Measurements from ENCODE around the gene NTN1. TPM values are rescaled to one million over a fixed set of nuclear protein-coding genes. Genes with fewer than 3 reads are reported as not detected.

The NTN1 gene
- polyA plus RNA-seq, 1 experiment: 0.06 TPM

DNA sequence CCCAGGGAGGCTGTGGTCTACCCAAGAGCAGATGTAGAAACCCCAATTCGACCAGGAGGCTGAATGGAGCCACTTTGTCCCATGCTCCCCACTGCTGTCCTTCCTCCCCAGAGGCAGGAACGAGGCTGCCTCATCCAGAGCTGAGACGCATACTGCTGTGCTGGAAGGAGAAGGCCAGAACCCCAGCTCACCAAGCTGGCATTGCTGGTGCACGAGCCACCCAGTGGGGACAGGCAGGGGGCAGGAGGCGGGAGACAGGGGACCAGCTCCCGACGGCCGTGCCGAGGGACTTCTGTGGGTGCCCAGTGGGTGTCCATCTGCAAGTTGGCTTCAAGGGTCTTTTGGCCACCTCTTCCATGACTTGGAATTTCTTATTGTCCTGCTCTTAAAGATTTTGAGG, 66.6 kb downstream of the NTN1 start:
- ChIA-PET POLR2A (no interaction called here), CTCF (no interaction called here)
- TF ChIP-seq, protein P1, sequence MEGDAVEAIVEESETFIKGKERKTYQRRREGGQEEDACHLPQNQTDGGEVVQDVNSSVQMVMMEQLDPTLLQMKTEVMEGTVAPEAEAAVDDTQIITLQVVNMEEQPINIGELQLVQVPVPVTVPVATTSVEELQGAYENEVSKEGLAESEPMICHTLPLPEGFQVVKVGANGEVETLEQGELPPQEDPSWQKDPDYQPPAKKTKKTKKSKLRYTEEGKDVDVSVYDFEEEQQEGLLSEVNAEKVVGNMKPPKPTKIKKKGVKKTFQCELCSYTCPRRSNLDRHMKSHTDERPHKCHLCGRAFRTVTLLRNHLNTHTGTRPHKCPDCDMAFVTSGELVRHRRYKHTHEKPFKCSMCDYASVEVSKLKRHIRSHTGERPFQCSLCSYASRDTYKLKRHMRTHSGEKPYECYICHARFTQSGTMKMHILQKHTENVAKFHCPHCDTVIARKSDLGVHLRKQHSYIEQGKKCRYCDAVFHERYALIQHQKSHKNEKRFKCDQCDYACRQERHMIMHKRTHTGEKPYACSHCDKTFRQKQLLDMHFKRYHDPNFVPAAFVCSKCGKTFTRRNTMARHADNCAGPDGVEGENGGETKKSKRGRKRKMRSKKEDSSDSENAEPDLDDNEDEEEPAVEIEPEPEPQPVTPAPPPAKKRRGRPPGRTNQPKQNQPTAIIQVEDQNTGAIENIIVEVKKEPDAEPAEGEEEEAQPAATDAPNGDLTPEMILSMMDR (IDR thresholded peaks at IDR 0.05; ENCODE audit: insufficient read depth, low read depth, low read length): no peak
- Histone ChIP-seq H3K4me3 (ENCODE audit: low read depth, low read length) (no peak overlapping the region), H3K27me3 (ENCODE audit: control insufficient read depth, insufficient read depth, low read length) (no peaks in the 10 kb centered on the region), H3K36me3 (ENCODE audit: control insufficient read depth, insufficient read depth, low read length) (no peaks in the 10 kb centered on the region)
- DNase-seq (ENCODE audit: low read depth): no peak

DNA sequence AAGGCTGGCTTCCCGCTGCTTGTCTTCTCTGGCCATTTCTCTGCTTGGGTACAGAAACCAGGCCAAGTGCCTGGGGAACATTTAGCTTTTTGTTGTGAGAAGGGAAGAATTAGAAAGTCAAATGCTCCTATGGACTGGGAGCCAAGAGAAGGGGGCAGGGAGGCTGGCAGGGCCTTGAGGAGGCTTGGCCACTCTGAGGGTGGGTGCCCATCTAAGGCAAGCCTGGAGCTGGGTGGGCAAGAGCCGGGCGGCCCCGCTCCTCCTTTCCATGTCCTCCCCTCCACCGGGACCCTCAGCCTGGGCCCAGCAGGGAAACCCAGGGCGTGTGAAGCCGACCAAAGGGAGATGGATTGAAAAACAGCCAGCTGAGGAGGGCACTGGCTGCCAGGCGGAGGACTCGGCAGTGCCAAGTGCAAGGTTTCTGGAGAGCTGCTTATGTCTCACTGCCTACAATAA, 69.4 kb downstream of the NTN1 start:
- Histone ChIP-seq H3K4me3 (ENCODE audit: low read depth, low read length) (no peak overlapping the region), H3K36me3 (ENCODE audit: control insufficient read depth, insufficient read depth, low read length) (no peaks in the 10 kb centered on the region), H3K27me3 (ENCODE audit: control insufficient read depth, insufficient read depth, low read length) (no peaks in the 10 kb centered on the region)
- TF ChIP-seq, protein P1 (IDR thresholded peaks at IDR 0.05; ENCODE audit: insufficient read depth, low read depth, low read length): no peak
- CTCF ChIA-PET: interaction anchor here (0.6 kb wide), 1 partner anchor 20 kb away, joined by 3 read pairs; no protein-coding TSS in a partner anchor
- no peak for DNase-seq (ENCODE audit: low read depth)
- POLR2A ChIA-PET: interaction anchor here (0.6 kb wide), 1 partner anchor 374 kb away, joined by 7 read pairs; no protein-coding TSS in a partner anchor

GRCh38 chr17:9094193-9094592, 72.9 kb downstream of the NTN1 start:
- no peak overlapping the region for H3K4me3 ChIP-seq (ENCODE audit: low read depth, low read length)
- no peaks in the 10 kb centered on the region for H3K36me3 ChIP-seq (ENCODE audit: control insufficient read depth, insufficient read depth, low read length)
- ChIA-PET POLR2A (no interaction called here), CTCF (interaction anchor here (1.6 kb wide), 1 partner anchor 21 kb away, joined by 5 read pairs; no protein-coding TSS in a partner anchor)
- no peak for DNase-seq (ENCODE audit: low read depth)
- H3K27me3 ChIP-seq (ENCODE audit: control insufficient read depth, insufficient read depth, low read length): no peaks in the 10 kb centered on the region
- TF ChIP-seq, protein P1 (IDR thresholded peaks at IDR 0.05; ENCODE audit: insufficient read depth, low read depth, low read length): no peak

- no peak for DNase-seq (ENCODE audit: low read depth)
- ChIA-PET CTCF (interaction anchor here (1.6 kb wide), 1 partner anchor 20 kb away, joined by 5 read pairs; no protein-coding TSS in a partner anchor), POLR2A (no interaction called here)
- TF ChIP-seq, protein P1 (IDR thresholded peaks at IDR 0.05; ENCODE audit: insufficient read depth, low read depth, low read length): no peak
- Histone ChIP-seq H3K4me3 (ENCODE audit: low read depth, low read length) (no peak overlapping the region), H3K36me3 (ENCODE audit: control insufficient read depth, insufficient read depth, low read length) (no peaks in the 10 kb centered on the region), H3K27me3 (ENCODE audit: control insufficient read depth, insufficient read depth, low read length) (no peaks in the 10 kb centered on the region)
Observed at GRCh38 chr17:9095390-9095789, 74.1 kb downstream of the NTN1 start.

GRCh38 chr17:9098242-9098825, 77.0 kb downstream of the NTN1 start:
- POLR2A ChIA-PET: no interaction called here
- DNase-seq (ENCODE audit: low read depth): no peak
- CTCF ChIA-PET: interaction anchor here (1.0 kb wide), 1 partner anchor 9 kb away, joined by 3 read pairs; no protein-coding TSS in a partner anchor

More at GRCh38 chr17:9098242-9098825, 77.0 kb downstream of the NTN1 start:
- H3K4me3 ChIP-seq (ENCODE audit: low read depth, low read length): no peak overlapping the region
- H3K36me3 ChIP-seq (ENCODE audit: control insufficient read depth, insufficient read depth, low read length): no peaks in the 10 kb centered on the region
- TF ChIP-seq, protein P1 (IDR thresholded peaks at IDR 0.05; ENCODE audit: insufficient read depth, low read depth, low read length): no peak
- H3K27me3 ChIP-seq (ENCODE audit: control insufficient read depth, insufficient read depth, low read length): no peaks in the 10 kb centered on the region

All from BJ (cell line).